IPS-NIHi7 (cell line): ENCODE data around the gene P2RY13.
A peak's percentile ranks its signal among the peaks of the same experiment; 100 is the strongest.

Experiments
- DNase-seq: peaks from one replicate; pipeline ENCODE4 v3.0.0; 2012; ENCODE audit warnings: mixed read lengths; ENCODE audit errors: extremely low spot score

The P2RY13 gene

GRCh38 chr3:151293127-151293526 lies 36.2 kb downstream of the P2RY13 start:
- no peak for DNase-seq

GRCh38 chr3:151290673-151291072 lies 38.7 kb downstream of the P2RY13 start:
- DNase-seq = no peak

DNA sequence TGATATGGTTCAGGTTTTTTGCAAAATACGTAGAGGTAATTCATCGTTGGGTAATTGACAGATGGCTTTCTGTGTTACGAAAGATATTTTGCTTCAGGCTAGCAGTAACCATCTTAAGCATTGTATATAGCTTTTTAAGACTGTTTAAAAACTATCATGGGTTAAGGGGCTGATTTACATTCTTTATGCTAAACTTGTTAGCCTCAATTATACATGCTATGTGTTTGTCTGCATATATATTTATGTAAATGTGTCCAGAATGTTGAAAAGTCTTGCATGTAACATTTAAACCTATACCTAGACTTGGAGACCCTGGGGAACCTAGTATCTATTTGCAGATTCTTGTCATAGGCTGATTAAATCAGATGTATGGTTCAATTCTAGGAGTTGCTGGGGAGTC lies 39.9 kb downstream of the P2RY13 start:
- no peak for DNase-seq

GRCh38 chr3:151285940-151286339 lies 43.4 kb downstream of the P2RY13 start:
- no peak for DNase-seq

DNA sequence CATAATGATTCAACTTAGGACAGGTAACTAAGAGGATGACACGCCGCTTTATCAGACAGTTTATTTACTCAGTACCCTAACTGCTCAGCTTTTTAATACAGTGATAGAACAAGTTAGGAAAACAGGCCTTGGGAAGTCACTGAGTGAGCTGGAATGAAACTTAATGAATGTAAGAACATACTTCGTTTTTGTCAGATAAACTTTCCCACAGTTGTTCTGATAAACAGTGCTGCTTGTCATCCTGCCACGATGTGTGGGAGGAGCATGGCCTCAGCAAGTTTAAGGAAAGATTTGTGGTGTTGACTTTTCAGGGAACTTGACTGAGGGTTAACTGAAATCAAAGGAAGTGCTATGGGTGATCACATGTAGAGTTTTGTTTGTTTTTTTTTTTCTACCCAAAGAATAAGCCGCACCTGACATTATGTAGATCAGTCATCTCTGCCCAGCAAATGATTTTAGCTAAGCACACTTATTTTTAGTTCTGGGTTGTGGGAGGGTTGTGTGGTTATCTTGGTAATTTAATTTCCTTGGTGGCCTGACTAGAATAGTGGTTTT lies 45.4 kb downstream of the P2RY13 start:
- no peak for DNase-seq

- no peak for DNase-seq
Observed at GRCh38 chr3:151283387-151283786, 46.0 kb downstream of the P2RY13 start.

GRCh38 chr3:151282921-151283320 lies 46.4 kb downstream of the P2RY13 start:
- DNase-seq = peak; percentile 45

DNA sequence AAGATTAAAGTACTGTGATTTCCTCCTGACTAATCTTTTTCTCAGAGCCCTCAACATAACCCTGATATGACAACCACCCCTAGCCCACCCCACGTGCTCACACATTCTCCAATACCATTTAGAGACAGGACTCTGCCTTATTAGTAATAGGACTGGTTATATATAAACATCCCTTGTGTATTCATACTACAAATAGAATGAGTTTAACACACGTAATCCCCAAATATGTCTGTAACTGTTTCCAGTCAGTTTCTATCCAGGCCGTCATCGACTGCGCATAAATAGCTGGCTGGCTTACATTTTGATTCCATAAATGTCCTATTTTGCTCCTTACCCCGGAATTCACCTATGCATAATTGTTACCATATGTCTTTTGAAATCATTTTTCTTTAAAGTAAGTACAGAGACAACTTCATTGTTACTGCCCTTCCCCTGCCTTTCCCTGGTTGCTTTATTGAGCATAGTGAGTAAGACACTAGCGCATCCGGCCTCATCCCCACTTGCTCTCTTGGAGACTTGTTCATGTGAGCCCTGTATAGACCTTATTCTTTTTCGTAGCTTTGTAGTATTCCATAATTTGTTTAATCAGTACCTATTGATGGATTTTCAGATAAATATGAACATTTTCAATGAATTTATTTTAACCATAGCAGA lies 47.6 kb downstream of the P2RY13 start:
- DNase-seq = no peak

- DNase-seq = no peak
Observed at GRCh38 chr3:151278230-151278629, 51.1 kb downstream of the P2RY13 start, which contains the start of gene P2RY14. Gene P2RY14 (minus strand): TSS chr3:151278542. CDS start chr3:151214316, 64,226 bp downstream.

DNA sequence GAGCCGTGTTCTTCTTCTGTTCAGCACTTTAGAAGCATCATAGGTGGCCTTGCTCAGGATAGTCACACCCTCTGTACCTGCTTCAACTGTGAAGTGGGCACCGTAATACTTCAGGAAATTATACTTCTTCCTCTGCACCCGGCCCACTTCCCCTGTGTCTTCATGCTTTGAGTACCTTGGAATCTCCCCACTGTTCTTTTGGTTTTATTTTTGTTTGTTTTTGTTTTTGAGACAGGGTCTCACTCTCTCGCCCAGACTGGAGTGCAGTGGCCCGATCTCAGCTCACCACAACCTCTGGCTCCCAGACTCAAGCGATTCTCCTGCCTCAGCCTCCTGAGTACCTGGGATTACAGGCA lies 52.7 kb downstream of the P2RY13 start:
- DNase-seq = no peak
